Esophagus squamous epithelium (tissue), 4 donors: ENCODE measurements around the gene MCAM.

Source experiments
- CTCF ChIP-seq, 6 experiments: fragments of 450-650 bp in 4 of 6; fragments of 200-600 bp in 2 of 6; sonication (generic) in 2 of 6; IDR thresholded peaks; one replicate each; pipeline ENCODE4 v1.5.1; 2016 to 2019; ENCODE audit warnings: antibody characterized with exemption in 6 of 6, mild to moderate bottlenecking in 4 of 6, moderate library complexity in 4 of 6
- POLR2A ChIP-seq, 4 donors: fragments of 450-650 bp; IDR thresholded peaks; one replicate each; pipeline ENCODE4 v1.6.1; 2017; ENCODE audit warnings: antibody characterized with exemption in 4 of 4, mild to moderate bottlenecking in 4 of 4, moderate library complexity in 3 of 4

- TF ChIP-seq CTCF (IDR thresholded peaks at IDR 0.05) (no peak), POLR2A (IDR thresholded peaks at IDR 0.05) (no peak)
Measured at GRCh38 chr11:119319700-119320239, 2.8 kb upstream of the MCAM start.
